Effector memory CD4-positive, alpha-beta T cell (primary cell): ENCODE measurements around the gene FOXE3.

Experiments used
- DNase-seq, 3 donors: peaks; one replicate each; pipeline ENCODE4 v3.0.0-alpha.2; 2020
- H3K27ac ChIP-seq: 2 replicates; pipeline ENCODE4 v1.7.0; 2013; ENCODE audit warnings: mild to moderate bottlenecking, low read length, moderate library complexity; ENCODE audit not compliant: insufficient read depth, poor library complexity, severe bottlenecking
- H3K27me3 ChIP-seq: replicated peaks from 2 replicates; pipeline ENCODE4 v1.7.0; 2013; ENCODE audit warnings: mild to moderate bottlenecking, low read length; ENCODE audit not compliant: insufficient read depth, control insufficient read depth, poor library complexity, severe bottlenecking
- H3K36me3 ChIP-seq: 2 replicates; pipeline ENCODE4 v1.7.0; 2013; ENCODE audit warnings: mild to moderate bottlenecking, low read length, moderate library complexity; ENCODE audit not compliant: control insufficient read depth, insufficient read depth
- H3K4me1 ChIP-seq: 2 replicates; pipeline ENCODE4 v1.7.0; 2013; ENCODE audit warnings: low read length, mild to moderate bottlenecking; ENCODE audit not compliant: control insufficient read depth, insufficient read depth, poor library complexity, severe bottlenecking
- H3K4me3 ChIP-seq: 2 replicates; pipeline ENCODE4 v1.7.0; 2013; ENCODE audit warnings: low read length, low read depth, mild to moderate bottlenecking; ENCODE audit not compliant: insufficient read depth, poor library complexity, severe bottlenecking
- H3K9me3 ChIP-seq: 2 replicates; pipeline ENCODE4 v1.7.0; 2013; ENCODE audit warnings: mild to moderate bottlenecking, low read length, moderate library complexity; ENCODE audit not compliant: control insufficient read depth

FOXE3 gene

DNA sequence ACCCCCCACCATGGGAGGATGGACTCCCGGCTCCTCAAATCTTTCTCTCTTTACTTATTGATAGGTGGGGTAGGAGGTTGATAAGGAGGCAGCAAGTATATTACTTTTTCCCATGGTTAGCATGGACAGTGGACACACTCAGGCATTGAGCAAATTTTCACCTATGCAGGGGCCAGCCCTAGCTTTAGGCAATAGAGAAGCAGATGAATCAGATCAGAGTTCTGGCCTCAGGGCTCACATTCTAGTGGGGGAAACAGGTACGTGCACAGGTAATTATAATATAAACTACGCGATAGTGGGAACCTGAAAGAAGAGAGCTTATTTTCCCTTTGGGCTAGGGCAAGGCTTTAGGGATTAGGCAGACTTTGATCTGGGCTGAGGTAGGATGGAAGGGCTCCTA, 13.5 kb upstream of the FOXE3 start:
- DNase-seq, result no peak
- no peaks in the 10 kb centered on the region for H3K36me3 ChIP-seq
- H3K9me3 ChIP-seq, result no peaks in the 10 kb centered on the region
- H3K27ac ChIP-seq, result no peak overlapping the region
- H3K27me3 ChIP-seq, result no peaks in the 10 kb centered on the region
- H3K4me1 ChIP-seq, result no peaks in the 10 kb centered on the region
- H3K4me3 ChIP-seq, result no peak overlapping the region

DNA sequence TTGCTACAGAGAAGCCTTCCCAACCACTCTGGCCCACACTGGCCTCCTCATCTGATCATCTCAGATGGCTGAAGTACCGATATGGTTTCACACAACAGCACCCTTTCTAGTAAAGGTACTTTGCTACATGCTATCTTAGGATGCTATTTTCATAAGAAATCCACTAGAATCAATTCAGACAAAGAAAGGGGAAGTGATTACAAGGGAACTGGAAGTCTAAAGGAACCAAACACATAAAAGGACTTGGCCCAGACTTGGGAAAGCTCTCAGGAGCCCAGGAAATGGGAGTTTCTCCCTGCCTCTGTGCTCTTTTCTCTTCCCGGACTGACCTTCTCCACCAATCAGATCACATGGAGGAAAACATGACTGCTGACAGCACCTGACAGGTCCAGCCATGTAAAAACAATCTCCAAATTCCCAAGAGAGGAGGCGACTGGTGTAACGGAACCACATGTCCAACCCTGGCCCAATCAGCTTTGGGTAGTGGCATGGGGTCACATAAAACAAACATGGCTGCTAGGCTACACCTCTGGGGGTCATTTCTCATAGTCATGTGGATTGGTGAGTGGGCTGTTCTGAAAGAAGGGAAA, 12.7 kb upstream of the FOXE3 start:
- Histone ChIP-seq H3K4me1 (no peaks in the 10 kb centered on the region), H3K4me3 (no peak overlapping the region), H3K9me3 (no peaks in the 10 kb centered on the region), H3K27ac (no peak overlapping the region), H3K27me3 (no peaks in the 10 kb centered on the region), H3K36me3 (no peaks in the 10 kb centered on the region)
- DNase-seq, result no peak

DNA sequence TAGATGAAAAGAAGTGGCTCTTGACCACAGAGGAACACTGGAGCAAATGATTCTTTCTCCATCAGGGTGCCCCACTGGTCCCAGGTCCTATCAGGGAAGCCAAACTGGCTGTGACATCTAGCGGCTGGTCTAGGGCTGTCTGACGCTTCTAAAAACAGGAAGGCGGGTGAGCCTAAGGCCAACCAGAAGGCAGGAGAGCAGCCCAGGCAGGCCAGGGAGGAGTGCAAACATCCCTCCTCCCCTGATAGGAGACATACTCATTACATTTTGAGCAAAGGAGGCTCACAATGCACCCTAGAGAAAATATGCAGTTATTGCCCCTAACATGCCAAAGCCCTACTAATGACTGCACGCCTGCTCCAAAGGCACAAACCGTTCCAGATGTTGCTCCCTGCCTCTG, 10.4 kb upstream of the FOXE3 start:
- Histone ChIP-seq H3K36me3 (no peaks in the 10 kb centered on the region), H3K9me3 (no peaks in the 10 kb centered on the region), H3K27ac (no peak overlapping the region), H3K27me3 (no peaks in the 10 kb centered on the region), H3K4me3 (no peak overlapping the region), H3K4me1 (no peaks in the 10 kb centered on the region)
- no peak for DNase-seq

DNA sequence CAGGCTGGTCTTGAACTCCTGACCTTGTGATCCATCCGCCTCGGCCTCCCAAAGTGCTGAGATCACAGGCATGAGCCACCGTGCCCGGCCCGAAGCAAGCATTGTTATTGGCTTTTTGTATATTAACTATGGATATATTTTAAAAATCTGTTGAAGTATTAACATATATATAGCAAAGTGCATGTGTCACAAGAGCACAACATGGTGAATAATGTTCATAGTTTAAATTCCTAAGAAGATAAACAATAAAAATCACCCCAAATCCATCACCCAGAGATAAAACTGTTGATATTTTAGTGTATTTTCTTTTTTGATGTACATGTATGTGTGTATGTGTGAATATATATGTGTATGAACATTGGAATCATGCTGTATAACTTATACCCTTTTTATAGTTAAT, 9.1 kb upstream of the FOXE3 start:
- no peaks in the 10 kb centered on the region for H3K4me1 ChIP-seq
- no peak overlapping the region for H3K4me3 ChIP-seq
- no peak for DNase-seq
- no peak overlapping the region for H3K27ac ChIP-seq
- H3K27me3 ChIP-seq, result no peaks in the 10 kb centered on the region
- no peaks in the 10 kb centered on the region for H3K36me3 ChIP-seq
- no peaks in the 10 kb centered on the region for H3K9me3 ChIP-seq

DNA sequence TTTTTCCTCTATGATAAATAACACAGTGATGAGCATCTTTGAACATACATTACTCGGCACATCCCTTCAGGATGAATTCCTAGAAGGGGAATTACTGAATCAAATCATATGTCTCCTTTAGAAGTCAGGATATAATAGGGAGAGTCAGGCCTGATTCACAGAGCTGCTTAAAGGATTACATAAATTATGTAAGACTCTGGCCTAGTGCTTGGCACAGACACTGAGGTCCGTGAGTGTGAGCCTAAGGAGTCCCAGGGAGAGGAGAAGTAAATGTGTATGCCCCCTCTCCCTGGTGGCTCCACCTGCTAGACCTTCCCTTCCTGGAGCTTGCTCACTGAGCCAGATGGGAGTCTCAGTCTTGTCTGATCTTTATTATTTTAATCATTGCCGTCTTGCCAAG, 8.6 kb upstream of the FOXE3 start:
- H3K27ac ChIP-seq, result no peak overlapping the region
- DNase-seq, result no peak
- H3K9me3 ChIP-seq, result no peaks in the 10 kb centered on the region
- H3K4me3 ChIP-seq, result no peak overlapping the region
- H3K27me3 ChIP-seq, result no peaks in the 10 kb centered on the region
- no peaks in the 10 kb centered on the region for H3K36me3 ChIP-seq
- H3K4me1 ChIP-seq, result no peaks in the 10 kb centered on the region

DNA sequence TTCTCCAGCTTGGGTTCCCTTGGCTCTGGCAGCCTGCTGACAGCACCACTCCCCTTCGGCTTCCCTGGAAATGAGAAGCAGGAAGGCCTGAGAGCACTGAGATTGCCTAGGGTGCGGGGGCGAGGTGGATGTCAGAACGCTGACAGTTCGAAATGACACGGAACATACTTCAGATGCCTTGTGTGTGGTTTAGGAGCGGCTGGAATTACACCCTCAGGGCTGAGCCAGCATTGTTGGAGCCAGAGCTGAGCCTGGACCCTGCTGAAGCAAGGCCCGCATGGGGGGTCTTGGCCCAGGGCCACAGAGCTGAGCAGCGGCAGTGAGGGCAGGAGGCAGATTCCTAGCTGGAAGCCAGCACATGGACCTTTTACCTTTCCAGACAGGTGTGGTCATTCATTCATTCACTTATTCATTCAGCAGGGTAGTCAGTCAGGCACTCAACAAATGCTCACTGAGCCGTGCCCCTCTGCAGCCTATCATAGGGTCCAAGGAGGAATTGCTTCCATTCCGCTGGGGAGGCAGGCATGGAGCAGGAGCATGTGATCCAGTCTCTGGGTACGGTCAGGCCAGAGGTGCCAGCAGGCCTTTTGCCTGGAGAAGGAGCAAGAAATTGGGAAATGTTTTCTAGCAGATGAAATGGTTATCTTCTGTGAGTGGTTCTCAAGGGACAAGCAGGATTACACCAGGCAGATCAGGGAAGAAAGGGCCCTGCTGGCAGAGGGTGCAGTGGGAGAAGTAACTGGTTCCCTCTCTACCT, 6.6 kb upstream of the FOXE3 start:
- Histone ChIP-seq H3K4me1 (no peaks in the 10 kb centered on the region), H3K4me3 (no peak overlapping the region), H3K9me3 (no peaks in the 10 kb centered on the region), H3K27ac (no peak overlapping the region), H3K36me3 (no peaks in the 10 kb centered on the region), H3K27me3 (no peaks in the 10 kb centered on the region)
- DNase-seq, result no peak

DNA sequence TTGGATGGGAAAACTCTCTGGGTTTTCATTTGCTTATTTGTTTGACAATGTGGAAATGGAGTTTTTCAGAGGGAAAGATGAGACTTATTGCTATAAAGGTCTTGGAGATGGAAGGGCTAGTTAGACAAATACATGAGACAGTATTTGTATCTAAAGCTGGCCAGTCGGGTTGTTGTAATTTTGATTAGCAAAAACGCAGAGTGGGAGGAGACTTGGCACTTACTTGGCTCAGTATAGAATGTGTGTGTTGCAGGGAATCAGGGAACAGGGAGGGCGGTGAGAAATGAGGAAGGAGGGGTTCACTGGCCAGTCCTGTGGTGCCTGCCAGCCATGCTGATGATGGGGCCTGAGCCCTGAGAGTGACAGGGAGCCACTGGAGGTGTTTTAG, 6.0 kb upstream of the FOXE3 start:
- no peak for DNase-seq
- H3K4me3 ChIP-seq, result no peak overlapping the region
- no peaks in the 10 kb centered on the region for H3K36me3 ChIP-seq
- no peak overlapping the region for H3K27ac ChIP-seq
- H3K4me1 ChIP-seq, result no peaks in the 10 kb centered on the region
- no peaks in the 10 kb centered on the region for H3K27me3 ChIP-seq
- H3K9me3 ChIP-seq, result no peaks in the 10 kb centered on the region

DNA sequence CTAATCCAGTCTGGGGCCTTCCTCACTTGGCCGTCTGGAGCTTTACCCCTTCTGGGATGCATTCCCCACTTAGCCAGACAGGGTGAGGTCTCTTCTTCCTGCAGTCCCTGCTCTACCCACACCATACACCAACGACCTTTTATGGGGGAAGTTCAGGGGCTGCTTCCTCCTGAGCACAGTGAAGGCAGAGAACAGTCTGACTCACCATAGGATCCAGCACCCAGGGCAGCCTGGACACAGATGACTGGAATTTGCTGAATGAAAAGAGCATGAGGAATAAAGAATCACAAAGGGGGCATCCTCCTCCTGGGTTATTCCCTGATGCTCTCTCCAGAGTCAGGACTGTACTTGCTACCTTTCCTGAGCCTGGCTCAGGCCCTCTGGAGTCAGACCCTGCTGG, 4.6 kb upstream of the FOXE3 start:
- DNase-seq, result no peak
- Histone ChIP-seq H3K27ac (no peak overlapping the region), H3K9me3 (no peaks in the 10 kb centered on the region), H3K36me3 (no peaks in the 10 kb centered on the region), H3K4me3 (no peak overlapping the region), H3K4me1 (no peaks in the 10 kb centered on the region), H3K27me3 (no peaks in the 10 kb centered on the region)

DNA sequence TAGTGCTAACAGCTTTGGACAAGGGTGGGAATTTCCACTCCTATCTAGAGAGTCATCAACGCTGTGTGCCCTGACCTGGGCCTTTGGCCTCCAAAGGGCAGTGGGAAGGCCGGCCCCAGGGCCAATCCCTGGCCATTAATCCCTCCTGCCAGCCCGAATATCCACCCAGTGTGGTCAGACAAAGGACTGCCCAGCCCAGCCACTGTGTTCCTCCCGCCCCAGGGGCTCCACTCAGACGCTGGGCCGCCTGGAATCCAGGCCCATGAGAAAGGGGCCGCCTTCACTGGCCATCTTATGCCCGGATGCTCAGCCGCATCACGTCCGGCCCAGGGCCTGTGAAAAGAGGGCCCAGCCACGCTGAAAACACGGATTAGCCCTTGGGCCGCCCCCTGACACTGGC, 3.6 kb upstream of the FOXE3 start:
- Histone ChIP-seq H3K27ac (no peak overlapping the region), H3K4me3 (no peak overlapping the region), H3K9me3 (no peaks in the 10 kb centered on the region), H3K36me3 (no peaks in the 10 kb centered on the region), H3K27me3 (no peaks in the 10 kb centered on the region), H3K4me1 (no peaks in the 10 kb centered on the region)
- no peak for DNase-seq

DNA sequence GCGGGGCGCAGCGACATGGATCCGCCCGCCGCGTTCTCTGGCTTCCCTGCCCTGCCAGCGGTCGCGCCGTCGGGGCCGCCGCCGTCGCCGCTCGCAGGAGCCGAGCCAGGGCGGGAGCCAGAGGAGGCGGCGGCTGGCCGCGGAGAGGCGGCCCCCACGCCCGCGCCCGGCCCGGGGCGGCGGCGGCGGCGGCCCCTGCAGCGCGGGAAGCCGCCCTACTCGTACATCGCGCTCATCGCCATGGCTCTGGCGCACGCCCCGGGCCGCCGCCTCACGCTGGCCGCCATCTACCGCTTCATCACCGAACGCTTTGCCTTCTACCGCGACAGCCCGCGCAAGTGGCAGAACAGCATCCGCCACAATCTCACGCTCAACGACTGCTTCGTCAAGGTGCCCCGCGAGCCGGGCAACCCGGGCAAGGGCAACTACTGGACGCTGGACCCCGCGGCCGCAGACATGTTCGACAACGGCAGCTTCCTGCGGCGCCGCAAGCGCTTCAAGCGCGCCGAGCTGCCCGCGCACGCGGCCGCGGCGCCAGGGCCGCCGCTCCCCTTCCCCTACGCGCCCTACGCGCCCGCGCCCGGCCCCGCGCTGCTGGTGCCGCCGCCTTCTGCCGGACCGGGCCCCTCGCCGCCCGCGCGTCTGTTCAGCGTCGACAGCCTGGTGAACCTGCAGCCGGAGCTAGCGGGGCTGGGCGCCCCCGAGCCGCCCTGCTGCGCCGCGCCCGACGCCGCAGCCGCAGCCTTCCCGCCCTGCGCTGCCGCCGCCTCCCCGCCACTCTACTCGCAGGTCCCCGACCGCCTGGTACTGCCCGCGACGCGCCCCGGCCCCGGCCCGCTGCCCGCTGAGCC, 459 bp downstream of the FOXE3 start:
- peaks cover 5% of the 10 kb centered on the region for H3K27me3 ChIP-seq
- no peaks in the 10 kb centered on the region for H3K4me1 ChIP-seq
- no peaks in the 10 kb centered on the region for H3K36me3 ChIP-seq
- no peak overlapping the region for H3K27ac ChIP-seq
- no peaks in the 10 kb centered on the region for H3K9me3 ChIP-seq
- peak overlapping the region; percentile 32 for H3K4me3 ChIP-seq
- DNase-seq, result no peak
